HG02588 (cell line): ENCODE data around the gene RASA3.
"Not testable (repeated sequence)": the region's sequence is repeated elsewhere in the genome, so short reads cannot be mapped to it uniquely, and the experiment has no call there.

Source experiments
- ATAC-seq: cut with Tn5 transposase; IDR thresholded peaks from one replicate; pipeline ENCODE4 v1.9.1; 2021; ENCODE audit warnings: mild to moderate bottlenecking, moderate library complexity; ENCODE audit not compliant: unreplicated experiment

Gene RASA3

DNA sequence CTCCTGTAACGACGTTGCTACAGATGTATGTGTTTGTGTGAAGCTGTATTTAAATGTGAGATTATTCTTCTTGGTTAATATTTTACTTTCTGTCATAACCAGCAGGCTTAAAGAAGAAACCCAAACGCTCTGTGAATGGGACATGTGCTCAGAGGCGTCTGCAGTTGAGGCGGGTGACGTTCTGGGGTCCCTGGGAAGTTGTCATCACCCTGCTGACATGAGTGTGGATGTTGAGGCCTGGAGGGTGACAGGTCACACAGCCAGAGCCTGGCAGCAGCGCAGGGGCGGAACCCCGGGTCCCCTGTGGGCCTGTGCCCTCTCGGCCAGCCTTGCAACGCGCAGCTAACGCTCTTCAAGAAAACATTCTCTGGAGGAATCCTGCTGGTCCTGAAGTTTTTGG, 16.6 kb downstream of the RASA3 start:
- ATAC-seq = no peak

DNA sequence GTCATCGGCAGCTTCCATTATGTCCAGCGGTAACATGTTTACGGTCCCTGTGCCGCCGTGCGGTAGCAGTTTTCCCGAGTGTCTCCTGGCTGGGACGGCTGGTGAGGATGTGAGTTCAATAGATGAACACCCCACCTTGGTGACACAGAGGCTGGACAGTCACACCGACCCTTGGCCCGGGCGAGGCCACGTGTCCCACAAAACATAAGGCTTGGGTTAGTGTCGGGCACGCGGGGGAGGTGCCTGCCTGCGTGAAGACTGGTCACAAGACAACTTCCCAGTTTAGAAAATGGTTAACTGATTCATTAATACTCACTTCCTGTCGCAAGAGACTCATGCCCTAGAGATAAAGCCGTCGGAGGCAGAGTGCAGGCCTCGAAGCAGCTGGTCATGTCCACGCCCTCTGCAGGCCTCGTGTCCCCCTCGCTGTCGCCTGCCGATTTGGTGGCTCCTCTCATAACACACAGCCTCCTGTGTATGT, 17.2 kb downstream of the RASA3 start:
- ATAC-seq = no peak

DNA sequence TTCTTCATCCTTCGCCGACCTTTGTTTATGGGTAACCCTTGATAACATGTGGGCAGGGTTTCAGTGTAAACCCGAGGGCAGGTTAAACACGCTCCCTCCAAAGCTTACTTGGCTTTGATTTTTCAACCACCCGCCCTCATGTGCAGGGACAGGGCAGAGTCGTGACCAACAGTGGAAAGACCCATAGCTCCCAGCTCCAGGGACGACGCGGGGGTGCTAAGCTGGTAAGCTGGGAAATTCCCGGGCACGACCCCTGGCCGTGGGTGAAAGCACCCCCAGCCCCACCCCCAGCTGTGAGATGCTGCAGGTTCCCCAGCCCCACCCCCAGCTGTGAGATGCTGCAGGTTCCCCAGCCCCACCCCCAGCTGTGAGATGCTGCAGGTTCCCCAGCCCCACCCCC, 17.8 kb downstream of the RASA3 start:
- ATAC-seq = not testable (repeated sequence)

DNA sequence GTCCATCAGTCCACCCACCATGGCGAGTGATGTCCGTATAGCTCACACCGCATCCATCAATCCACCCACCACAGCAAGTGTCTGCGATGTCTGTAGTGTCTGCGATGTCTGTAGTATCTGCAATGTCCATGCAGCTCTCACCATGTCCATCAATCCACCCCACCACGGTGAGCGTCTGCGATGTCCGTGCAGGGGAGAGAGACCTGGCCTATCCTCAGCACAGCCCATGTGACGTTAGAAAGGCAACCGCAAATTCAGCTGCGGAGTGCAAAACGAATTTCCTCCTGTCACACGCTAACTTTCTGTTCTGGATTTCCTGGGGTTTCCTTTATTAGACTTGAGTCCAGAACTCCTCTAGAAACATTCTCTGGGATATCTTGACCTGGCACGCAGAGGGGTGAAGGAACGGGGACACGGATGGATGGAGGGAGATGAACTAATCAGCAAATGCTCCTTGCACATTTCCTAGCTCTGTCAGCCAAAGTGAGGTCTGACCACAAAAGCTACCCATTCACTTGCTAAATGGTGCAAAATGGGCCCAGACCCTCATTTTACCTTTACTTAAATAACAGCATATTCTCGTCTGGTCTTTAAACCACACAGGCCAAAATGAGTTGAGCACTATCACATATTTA, 18.3 kb downstream of the RASA3 start:
- ATAC-seq = no peak

DNA sequence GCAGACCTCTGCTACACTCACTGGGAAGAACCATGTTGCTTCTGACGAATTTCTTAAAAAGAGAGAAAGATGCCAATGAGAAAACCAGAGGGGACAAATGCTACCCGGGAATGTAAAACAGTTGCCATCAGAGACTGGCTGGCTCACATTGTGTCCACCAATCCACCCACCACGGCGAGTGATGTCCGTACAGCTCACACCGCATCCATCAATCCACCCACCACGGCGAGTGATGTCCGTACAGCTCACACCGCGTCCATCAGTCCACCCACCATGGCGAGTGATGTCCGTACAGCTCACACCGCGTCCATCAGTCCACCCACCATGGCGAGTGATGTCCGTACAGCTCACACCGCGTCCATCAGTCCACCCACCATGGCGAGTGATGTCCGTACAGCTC, 19.0 kb downstream of the RASA3 start:
- not testable (repeated sequence) for ATAC-seq

DNA sequence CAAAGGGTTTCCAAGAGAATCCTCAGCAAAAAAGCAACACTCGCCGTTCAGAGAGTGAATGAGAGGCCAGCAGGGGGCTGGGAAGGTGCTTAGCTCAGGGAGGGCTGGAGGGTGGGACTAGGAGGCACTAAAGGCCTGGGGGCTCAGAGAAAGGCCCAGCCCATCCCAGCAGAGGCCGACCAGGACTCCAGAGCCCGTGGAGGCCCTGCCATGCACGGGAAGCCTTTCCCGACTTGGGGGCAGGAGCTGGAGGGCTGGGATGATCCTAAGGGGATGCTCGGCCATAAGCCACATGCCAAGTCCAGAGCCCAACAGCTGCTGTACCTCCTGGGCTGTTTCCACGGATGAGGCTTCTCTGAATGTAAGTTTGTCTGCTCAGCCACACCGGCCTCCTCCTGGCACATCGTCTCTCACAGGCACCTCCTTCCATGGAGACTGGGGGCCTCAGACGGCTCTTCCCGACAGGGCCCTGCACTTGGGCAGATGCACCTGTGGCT, 19.5 kb downstream of the RASA3 start:
- ATAC-seq = no peak

DNA sequence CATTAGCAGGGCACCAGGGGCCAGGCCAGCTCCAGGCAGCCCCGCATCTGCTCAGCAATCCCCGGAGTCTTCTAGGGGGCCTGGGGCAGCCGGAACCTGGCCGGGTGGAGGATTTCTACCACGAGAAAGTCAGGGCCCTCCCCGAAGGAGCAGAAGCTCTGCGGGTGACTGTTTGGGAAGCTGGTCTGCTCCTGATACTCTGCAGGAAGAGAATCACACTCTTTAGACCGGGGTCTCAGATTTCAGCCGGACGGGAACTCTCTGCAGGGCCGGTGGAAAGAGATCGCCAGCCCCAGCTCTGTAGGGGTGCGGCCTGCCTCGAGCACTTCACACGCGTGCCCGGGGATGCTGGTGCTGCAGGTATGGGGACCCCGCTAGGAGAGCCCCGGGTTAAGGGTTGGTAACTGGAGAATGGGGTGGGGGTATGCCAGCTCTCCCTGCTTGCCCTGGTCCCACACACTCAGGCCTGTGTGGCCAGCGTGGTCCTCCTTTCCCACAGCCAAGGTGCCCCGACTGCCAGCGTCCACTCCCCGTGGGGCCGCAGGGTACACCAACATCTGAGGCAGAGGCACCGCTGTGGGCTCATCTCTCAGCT, 20.1 kb downstream of the RASA3 start:
- ATAC-seq = no peak

DNA sequence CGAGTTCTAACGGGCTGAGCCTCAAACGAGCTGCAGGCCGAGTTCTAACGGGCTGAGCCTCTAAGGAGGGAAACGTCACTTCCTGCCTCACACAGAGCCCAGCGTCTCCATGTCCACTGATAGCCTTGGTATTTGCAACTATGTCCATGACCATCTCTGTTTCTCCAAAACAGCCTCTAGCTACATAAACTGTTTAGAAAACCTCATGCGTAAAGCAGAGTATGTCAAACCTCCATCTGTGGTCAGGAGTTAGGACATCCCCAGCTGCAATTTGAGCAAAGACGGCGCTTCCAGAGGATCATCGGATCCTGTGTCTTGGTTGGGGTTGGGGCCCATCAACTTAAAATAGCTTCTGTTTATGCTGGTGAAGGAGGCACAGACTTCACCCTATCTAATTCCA, 20.8 kb downstream of the RASA3 start:
- ATAC-seq = no peak

DNA sequence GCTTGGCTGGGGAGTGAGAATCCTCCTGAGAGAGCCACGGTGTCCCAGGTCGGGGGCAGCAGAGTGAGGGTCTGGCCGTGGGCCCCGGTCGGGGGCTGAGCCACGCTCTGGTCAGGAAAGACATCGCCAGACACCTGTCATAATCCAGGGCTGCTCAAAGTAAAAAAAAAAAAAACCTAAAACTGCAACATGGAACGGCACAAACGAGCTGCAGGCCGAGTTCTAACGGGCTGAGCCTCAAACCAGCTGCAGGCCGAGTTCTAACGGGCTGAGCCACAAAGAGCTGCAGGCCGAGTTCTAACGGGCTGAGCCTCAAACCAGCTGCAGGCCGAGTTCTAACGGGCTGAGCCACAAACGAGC, 21.6 kb downstream of the RASA3 start:
- not testable (repeated sequence) for ATAC-seq

DNA sequence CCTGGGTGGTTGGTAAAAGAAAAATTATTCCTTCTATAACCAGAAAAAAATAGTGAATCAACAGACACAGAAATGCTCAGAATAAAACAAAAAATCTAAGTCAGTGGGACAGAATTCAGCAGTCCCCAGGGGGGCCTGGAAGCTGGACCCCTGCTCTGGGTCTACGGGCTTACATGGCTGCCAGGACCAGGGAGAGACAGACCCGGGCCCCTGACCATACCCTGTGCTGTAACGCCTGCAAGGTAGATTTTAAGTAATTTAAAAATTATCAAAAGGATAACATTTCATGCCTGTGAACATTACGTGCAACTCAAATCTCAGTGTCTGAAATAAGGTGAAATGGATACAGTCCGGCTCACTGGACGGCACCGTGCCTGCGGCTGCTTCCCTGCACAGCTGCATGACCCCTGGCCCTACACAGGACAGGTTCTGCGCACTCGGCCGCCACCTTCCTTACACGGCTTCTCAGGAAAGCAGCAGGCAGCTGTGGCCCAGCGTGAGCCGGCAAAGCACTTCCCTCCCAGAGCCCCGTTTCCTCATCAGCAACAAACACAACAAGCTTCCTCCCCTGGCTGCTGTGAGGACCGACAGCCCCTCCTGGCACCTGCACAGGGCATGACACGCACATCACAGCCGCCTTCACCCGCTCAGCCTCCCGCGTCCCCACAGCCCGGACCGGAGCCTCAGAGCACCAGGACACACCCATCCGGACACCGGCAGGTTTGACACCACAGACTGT, 22.2 kb downstream of the RASA3 start:
- no peak for ATAC-seq

DNA sequence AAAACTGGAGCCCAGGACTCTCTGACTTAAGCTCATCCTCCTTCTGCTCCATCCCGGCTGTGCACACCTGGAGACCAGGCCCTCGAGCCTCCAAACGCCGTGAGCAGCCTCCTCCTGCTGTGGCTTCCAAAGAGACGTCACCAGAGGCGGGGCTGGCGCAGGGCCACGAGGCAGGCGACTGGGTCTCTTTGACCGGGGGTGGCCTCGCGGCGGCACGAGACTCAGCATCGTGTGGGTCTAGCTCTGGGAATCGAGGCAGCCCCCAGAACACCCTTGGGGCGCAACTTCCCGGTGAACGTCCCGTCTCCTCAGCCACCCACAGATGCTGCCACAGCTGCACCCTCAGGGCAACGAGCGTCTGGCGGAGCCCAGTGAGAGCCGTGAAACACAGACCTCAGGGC, 22.8 kb downstream of the RASA3 start:
- no peak for ATAC-seq

DNA sequence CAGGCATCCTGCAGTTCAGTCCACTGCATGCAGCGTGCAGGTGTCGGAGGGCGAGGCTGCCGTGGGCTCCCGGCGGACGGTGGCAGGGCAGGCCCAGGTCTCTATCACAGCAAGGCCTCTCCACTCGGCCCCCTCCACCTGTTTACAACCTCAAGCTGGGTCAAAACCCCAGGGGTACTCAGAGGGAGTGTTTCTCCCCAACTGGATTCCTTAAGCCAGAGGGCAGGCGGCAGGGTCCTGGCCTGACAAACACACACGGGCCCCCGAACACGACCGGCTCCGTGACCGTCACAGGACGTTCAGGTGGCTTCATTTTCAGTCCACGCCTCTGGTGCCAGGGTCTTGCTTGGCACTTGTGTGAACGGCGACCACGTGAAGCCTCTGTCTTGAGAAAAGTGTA, 23.5 kb downstream of the RASA3 start:
- ATAC-seq = no peak

DNA sequence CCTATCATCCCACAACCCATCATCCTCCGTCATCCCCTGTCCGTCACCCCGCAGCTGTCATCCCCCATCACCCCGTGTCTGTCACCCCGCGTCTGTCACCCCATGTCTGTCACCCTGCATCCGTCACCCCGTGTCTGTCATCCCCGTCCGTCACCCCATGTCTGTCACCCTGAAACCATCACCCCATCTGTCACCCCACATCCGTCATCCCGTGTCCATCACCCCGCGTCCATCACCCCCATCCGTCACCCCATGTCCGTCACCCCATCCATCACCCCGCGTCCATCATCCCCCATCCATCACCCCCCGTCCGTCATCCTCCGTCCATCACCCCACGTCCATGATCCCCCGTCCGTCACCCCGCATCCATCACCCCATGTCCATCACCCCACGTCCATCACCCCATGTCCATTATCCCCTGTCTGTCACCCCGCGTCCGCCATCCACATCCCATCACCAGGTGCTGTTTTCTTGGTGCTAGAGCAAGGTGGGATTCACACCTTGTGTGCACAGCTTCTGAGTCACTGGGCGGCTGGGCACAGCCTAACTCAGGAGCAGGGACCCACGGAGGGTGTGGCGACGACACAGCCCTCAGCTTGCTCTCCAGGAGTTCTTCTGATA, 24.2 kb downstream of the RASA3 start:
- ATAC-seq = no peak

DNA sequence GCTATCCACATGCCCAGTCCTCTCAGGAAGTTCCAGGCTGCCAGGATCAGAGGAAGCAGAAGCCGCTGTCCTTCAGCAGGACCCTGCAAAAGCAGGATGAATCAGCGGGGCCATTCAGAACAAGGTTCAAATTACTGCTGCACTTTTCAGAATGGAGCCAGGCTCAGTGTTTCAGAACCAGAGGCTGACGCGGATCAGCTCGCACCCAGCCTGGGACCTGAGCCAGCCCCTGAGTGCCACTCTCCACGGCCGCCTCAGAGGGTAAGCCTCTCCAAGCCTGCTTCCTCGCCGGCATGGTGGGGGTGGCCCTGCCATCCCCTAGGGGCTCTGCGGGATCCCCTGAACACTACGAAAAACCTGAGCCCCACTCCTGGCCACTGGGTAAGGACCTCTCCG, 24.7 kb downstream of the RASA3 start:
- no peak for ATAC-seq

DNA sequence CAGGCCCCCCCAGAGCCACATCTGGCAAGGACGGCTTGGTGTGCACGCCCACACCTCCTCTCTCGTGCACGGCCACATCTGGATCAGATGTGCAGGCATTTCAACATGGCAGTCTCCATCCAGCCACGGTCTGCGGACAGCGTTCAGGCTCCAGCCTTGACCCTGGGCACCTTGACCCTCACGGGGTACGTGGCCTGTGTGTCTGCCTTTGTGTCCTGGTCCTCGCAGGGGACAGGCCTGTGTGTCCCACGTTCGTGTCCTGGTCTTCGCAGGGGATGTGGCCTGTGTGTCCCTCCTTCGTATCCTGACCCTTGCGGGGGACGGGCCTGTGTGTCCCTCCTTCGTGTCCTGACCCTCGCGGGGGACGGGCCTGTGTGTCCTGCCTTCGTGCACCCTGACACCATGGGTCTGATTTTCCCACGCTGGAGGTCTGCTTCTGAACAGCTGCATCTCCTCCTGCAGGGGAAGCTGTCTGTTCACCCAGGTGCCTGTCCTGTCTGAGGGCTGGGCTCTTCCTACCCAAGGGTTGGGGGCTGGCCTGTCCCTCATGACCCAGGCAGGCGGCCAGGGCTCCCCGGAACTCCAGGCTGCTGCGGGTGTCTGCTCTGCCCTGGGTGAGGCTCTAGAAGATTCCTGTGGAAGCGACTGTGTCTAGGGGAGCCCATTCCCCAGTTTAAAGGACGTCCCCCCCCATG, 25.3 kb downstream of the RASA3 start:
- ATAC-seq = no peak

DNA sequence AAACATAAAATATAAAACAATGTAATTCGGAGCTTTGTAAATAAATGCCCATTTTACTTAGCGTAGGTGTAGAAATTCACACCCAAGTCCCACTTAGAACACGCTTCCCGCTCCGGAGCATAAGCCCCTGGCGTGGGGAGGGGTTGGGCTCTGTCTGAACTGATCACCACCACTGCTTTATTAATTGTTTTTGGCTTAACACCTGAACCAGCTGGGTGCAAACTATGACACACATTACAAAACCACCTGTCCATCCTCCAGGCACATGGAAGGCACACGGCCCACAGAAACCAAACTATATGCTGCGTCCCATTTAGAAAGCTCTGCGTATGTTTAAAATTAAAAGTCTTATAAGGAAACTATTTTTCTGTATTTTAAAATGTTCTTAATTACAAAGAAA, 25.9 kb downstream of the RASA3 start:
- no peak for ATAC-seq

DNA sequence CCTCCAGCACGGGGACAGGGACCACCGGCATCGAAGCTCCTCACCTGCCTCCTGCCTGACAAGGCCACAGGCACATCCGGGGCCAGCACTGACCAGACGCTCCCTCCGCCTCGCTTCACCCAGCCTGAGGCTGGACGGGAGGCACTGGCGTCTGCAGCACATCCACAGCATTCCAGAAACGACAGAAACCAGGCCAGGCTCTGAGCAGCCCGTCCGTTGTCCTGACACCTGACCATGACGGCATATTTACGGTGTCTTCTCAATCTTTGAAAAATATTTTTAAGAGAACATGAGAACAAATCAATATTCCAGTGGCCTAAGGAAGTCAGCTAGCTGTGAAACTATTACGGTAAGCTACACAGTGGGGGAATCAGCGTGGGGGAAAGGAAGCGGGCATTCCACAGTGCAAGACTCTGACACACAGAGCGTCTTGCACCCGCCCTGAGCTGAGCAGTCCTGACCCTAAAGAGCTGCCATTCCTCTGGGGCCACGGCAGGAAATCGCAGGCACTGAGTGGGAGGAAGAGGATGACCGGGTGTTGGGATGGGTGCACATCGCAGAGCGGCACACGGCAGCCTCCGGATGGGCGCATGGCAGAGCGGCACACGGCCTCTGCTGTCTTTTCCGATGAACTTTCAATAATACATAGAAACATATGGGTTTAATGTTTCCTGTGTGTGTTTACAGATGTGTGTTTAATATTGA, 26.8 kb downstream of the RASA3 start:
- ATAC-seq = no peak

DNA sequence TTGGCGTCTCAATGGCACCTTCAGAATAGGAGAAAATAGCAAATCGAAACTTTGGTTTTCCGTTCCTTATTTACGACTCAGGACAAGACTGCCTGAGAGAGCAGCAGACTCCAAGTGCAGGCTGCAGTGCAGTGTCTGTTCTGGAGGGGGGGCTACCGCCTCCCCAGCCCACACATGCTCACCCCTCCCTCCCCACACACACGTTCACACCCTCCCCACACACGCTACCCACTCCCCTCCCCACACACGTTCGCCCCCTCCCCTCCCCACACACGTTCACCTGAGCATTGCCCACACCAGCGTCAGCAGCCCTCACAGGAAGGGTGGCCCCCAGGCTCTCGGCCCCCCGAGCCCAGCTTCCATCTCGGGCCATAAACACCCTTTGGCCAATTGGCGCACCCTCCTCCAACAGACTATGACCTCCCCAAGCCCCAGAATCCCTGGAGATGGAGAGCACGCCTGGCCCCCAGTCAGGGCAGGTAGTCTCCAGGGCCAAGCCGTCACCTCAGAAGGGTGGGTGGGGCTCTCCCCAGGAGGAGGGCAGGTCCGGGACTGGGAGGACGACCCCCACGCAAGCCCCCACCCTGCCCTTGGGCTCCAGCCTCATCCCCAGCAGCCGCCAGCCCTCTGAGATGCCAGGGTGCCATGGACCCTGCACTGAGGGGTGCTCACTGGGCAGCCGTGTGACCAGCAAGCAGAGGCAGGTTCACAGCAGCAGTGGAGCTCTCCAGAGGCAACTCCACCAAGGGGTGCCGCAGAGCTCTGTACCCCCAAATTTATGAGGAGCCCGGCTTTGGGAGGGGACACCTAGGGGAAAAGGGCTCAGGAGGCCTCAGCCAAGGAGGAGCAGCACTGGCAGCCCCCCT, 27.5 kb downstream of the RASA3 start:
- ATAC-seq = no peak

DNA sequence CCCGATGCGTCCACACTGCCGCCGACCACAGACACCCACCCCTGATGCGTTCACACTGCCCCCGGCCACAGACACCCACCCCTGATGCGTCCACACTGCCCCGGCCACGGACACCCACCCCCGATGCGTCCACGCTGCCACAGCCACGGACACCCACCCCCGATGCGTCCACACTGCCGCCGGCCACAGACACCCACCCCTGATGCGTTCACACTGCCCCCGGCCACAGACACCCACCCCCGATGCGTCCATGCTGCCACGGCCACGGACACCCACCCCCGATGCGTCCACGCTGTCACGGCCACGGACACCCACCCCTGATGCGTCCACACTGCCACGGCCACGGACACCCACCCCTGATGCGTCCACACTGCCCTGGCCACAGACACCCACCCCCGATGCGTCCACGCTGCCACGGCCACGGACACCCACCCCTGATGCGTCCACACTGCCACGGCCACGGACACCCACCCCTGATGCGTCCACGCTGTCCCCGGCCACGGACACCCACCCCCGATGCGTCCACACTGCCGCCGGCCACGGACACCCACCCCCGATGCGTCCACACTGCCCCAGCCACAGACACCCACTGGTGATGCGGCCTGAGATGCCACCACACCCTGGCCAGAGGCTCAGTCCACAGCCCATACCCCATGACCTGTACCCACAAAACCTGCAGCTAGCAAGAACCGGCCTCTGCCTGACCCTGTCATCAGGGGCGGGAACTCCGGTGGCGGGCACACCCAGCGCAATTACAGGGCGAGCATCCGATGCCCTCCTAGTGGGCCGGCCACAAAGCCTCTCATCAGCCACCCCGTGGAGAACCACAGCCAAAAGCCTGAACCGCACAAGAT, 28.4 kb downstream of the RASA3 start:
- no peak for ATAC-seq
